Endothelial cell of umbilical vein (primary cell): ENCODE results near the gene RTN1. TPM values are rescaled to one million over a fixed set of nuclear protein-coding genes. Genes with fewer than 3 reads are reported as not detected.

ENCODE experiments used
- BruUV-seq: library from RNA; stranded (reverse); fragments of 400-500 nt; replicated peaks from 2 replicates; lab custom pipeline; 2021; lab: Mats Ljungman, UMichigan
- CTCF ChIA-PET: fragments of 300-600, 350-600 bp; sonication (Branson Sonifier 250); formaldehyde crosslinking; loops from one replicate; lab custom pipeline; 2021; ENCODE audit warnings: antibody characterized with exemption, inconsistent platforms; lab: Charles Lee
- POLR2A ChIA-PET: fragments of 300-600, 350-600 bp; sonication (Branson Sonifier 250); formaldehyde crosslinking; loops from one replicate; lab custom pipeline; 2021; ENCODE audit warnings: antibody characterized with exemption, inconsistent platforms; lab: Charles Lee
- DNase-seq: peaks from one replicate; pipeline ENCODE4 v3.0.0-alpha.2; 2011; ENCODE audit warnings: low read depth, low spot score
- FAIRE-seq: peaks from 2 replicates; lab custom pipeline; 2011; peaks lifted over from hg19 to GRCh38; lab: Jason Lieb, UNC
- H2AFZ ChIP-seq: 2 replicates; pipeline ENCODE4 v1.6.0; 2012; ENCODE audit warnings: low read depth, low read length, control low read depth, inconsistent platforms
- H3K27ac ChIP-seq: 2 replicates; pipeline ENCODE4 v1.5.1; 2011; ENCODE audit warnings: low read depth, mild to moderate bottlenecking, control low read depth, low read length, moderate library complexity; ENCODE audit not compliant: insufficient read depth
- H3K27me3 ChIP-seq, 2 experiments: 2 replicates each; pipeline versions ENCODE4 v1.6.0 to v1.6.1; 2011; ENCODE audit warnings: low read length in 2 of 2, mixed read lengths in 1 of 2; ENCODE audit not compliant: control insufficient read depth in 2 of 2, insufficient read depth in 2 of 2
- H3K36me3 ChIP-seq, 2 experiments: 2 replicates in 1 of 2; 3 replicates in 1 of 2; pipeline ENCODE4 v1.5.1; 2011; ENCODE audit warnings: low read length in 2 of 2, mild to moderate bottlenecking in 1 of 2, moderate library complexity in 1 of 2; ENCODE audit not compliant: control insufficient read depth in 2 of 2, insufficient read depth in 2 of 2; ENCODE audit errors: extremely low read depth in 1 of 2
- H3K4me1 ChIP-seq: 3 replicates; pipeline ENCODE4 v1.5.1; 2011; ENCODE audit warnings: mild to moderate bottlenecking, low read length; ENCODE audit not compliant: control insufficient read depth, insufficient read depth; ENCODE audit errors: extremely low read depth
- H3K4me2 ChIP-seq: 2 replicates; pipeline ENCODE4 v1.6.1; 2011; ENCODE audit warnings: low read length, control low read depth, mixed read lengths; ENCODE audit not compliant: insufficient read depth
- H3K4me3 ChIP-seq, 3 experiments: fragments of 200-600 bp in 1 of 3; sonication (generic), shearing (Covaris generic) in 1 of 3; replicated peaks in 1 of 3; 2 replicates each; pipeline ENCODE4 v1.5.1; 2011 to 2016; ENCODE audit warnings: control low read depth in 3 of 3, low read length in 3 of 3, mild to moderate bottlenecking in 2 of 3, inconsistent platforms in 1 of 3, low read depth in 1 of 3, moderate library complexity in 1 of 3; ENCODE audit not compliant: insufficient read depth in 1 of 3
- H3K79me2 ChIP-seq: 2 replicates; pipeline ENCODE4 v1.6.0; 2012; ENCODE audit warnings: low read length, inconsistent platforms; ENCODE audit not compliant: control insufficient read depth, insufficient read depth
- H3K9ac ChIP-seq: replicated peaks from 2 replicates; pipeline ENCODE3; 2011; ENCODE audit warnings: low read length, control low read depth; ENCODE audit not compliant: insufficient read depth; ENCODE audit errors: extremely low read depth
- H3K9me1 ChIP-seq: replicated peaks from 3 replicates; pipeline ENCODE4 v1.6.0; 2011; ENCODE audit warnings: mild to moderate bottlenecking, low read length; ENCODE audit not compliant: control insufficient read depth, insufficient read depth; ENCODE audit errors: extremely low read depth
- H3K9me3 ChIP-seq: replicated peaks from 2 replicates; pipeline ENCODE4 v1.5.1; 2012; ENCODE audit warnings: low read length, inconsistent platforms; ENCODE audit not compliant: control insufficient read depth, insufficient read depth
- H4K20me1 ChIP-seq: replicated peaks from 2 replicates; pipeline ENCODE3; 2011; ENCODE audit warnings: mild to moderate bottlenecking, low read length; ENCODE audit not compliant: control insufficient read depth, insufficient read depth; ENCODE audit errors: extremely low read depth
- FOS ChIP-seq: IDR thresholded peaks from 2 replicates; pipeline ENCODE4 v1.6.1; 2011; ENCODE audit warnings: mild to moderate bottlenecking, low read length, moderate library complexity, borderline replicate concordance; ENCODE audit not compliant: insufficient read depth
- GATA2 ChIP-seq: IDR thresholded peaks from 2 replicates; pipeline ENCODE4 v1.7.0; 2011; ENCODE audit warnings: low read depth, mild to moderate bottlenecking, moderate library complexity, mixed read lengths, low read length; ENCODE audit not compliant: insufficient read length, insufficient read depth
- JUN ChIP-seq: IDR thresholded peaks from 2 replicates; pipeline ENCODE4 v1.6.1; 2011; ENCODE audit warnings: borderline replicate concordance, low read depth; ENCODE audit not compliant: insufficient read length, insufficient read depth
- MYC ChIP-seq: IDR thresholded peaks from one replicate; pipeline ENCODE4 v1.6.1; 2011; ENCODE audit warnings: mild to moderate bottlenecking, low read depth, low read length
- POLR2A ChIP-seq: IDR thresholded peaks from 2 replicates; pipeline ENCODE4 v1.6.1; 2012; ENCODE audit warnings: low read depth, mild to moderate bottlenecking, control low read depth, low read length
- POLR2AphosphoS5 ChIP-seq: IDR thresholded peaks from 2 replicates; pipeline ENCODE4 v1.6.1; 2012; ENCODE audit warnings: low read depth, mild to moderate bottlenecking, control low read depth, low read length, moderate library complexity; ENCODE audit not compliant: insufficient read depth
- dilution Hi-C: fragments of 300-500 bp; cut with MboI; formaldehyde crosslinking; loops from one replicate; pipeline ENCODE4 v1.15.0; 2019; ENCODE audit warnings: low sequenced_read_pairs; ENCODE audit not compliant: extremely low pct_ligation_motif_present
- intact Hi-C: fragments of 100-400 bp; cut with micrococcal nuclease; formaldehyde crosslinking; loops from one replicate; pipeline ENCODE4 v1.10.0; 2022
- polyA plus RNA-seq, 4 experiments: library from polyadenylated mRNA; depleted of rRNA in 3 of 4; stranded (reverse) in 3 of 4; unstranded in 1 of 4; fragments of >200 nt; gene quantifications; 2 replicates each; pipeline versions ENCODE4 v1.2.1 to v1.2.3, GENCODE V29; 2011 to 2012; ENCODE audit warnings: missing spikeins in 1 of 4
- total RNA-seq: library from RNA; stranded (reverse); gene quantifications from 2 replicates; pipeline ENCODE4 v1.2.3, GENCODE V29; 2021
- TF ChIP-seq, protein P1 (sequence below), 2 donors: IDR thresholded peaks; 1 replicate in 1 of 2; 2 replicates in 1 of 2; pipeline ENCODE4 v1.5.1; 2011; ENCODE audit warnings: low read length in 2 of 2, mild to moderate bottlenecking in 2 of 2, moderate library complexity in 2 of 2, control low read depth in 1 of 2, inconsistent platforms in 1 of 2, low read depth in 1 of 2; ENCODE audit not compliant: insufficient read depth in 1 of 2; ENCODE audit errors: extremely low read depth in 1 of 2
- TF ChIP-seq, protein P2 (sequence below): IDR thresholded peaks from 2 replicates; pipeline ENCODE4 v1.6.1; 2011; ENCODE audit not compliant: insufficient read depth, insufficient read length

The RTN1 gene
- total and polyA plus RNA-seq, 2 donors (not counting 3 experiments of a cell fraction or from before 2014, with no cell fraction given): 0.10 to 0.29 TPM

DNA sequence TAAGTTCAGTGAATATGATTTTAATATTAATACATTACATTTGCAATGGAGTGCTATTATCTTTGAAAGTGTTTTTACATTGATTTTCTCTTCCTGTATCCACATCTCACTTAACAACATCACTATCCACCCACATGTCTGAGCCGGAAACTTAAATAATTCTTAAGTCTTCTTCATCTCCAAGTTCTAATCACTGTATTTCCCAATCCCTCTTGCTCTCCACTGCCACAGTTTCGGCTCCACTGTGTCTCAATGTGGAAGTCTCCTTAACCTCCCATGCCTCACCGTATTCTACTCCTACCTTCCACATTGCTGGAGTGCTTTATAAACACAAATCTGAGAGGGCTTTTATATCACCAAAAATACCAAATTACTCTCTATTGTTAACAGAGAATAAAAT lies 25.3 kb downstream of the RTN1 start:
- Histone ChIP-seq H3K27me3 (peaks cover 0 to 6% of the 10 kb centered on the region in 2 experiments), H3K4me2 (no peak overlapping the region), H3K9me3 (no peaks in the 10 kb centered on the region), H3K9ac (no peak overlapping the region), H3K4me1 (no peaks in the 10 kb centered on the region), H3K27ac (no peak overlapping the region), H3K9me1 (no peaks in the 10 kb centered on the region), H3K36me3 (no peaks in the 10 kb centered on the region), H4K20me1 (no peaks in the 10 kb centered on the region), H3K4me3 (no peak overlapping the region), H2AFZ (no peak overlapping the region), H3K79me2 (no peaks in the 10 kb centered on the region)
- BruUV-seq: no TSS peak
- dilution Hi-C loops: no loop called here
- TF ChIP-seq, protein P1, sequence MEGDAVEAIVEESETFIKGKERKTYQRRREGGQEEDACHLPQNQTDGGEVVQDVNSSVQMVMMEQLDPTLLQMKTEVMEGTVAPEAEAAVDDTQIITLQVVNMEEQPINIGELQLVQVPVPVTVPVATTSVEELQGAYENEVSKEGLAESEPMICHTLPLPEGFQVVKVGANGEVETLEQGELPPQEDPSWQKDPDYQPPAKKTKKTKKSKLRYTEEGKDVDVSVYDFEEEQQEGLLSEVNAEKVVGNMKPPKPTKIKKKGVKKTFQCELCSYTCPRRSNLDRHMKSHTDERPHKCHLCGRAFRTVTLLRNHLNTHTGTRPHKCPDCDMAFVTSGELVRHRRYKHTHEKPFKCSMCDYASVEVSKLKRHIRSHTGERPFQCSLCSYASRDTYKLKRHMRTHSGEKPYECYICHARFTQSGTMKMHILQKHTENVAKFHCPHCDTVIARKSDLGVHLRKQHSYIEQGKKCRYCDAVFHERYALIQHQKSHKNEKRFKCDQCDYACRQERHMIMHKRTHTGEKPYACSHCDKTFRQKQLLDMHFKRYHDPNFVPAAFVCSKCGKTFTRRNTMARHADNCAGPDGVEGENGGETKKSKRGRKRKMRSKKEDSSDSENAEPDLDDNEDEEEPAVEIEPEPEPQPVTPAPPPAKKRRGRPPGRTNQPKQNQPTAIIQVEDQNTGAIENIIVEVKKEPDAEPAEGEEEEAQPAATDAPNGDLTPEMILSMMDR (IDR thresholded peaks at IDR 0.05; ENCODE audit: extremely low read depth in 1 of 2, insufficient read depth in 1 of 2, low read depth in 1 of 2, low read length in 2 of 2): no peak
- no peak for TF ChIP-seq JUN
- TF ChIP-seq, protein P2, sequence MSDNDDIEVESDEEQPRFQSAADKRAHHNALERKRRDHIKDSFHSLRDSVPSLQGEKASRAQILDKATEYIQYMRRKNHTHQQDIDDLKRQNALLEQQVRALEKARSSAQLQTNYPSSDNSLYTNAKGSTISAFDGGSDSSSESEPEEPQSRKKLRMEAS: no peak
- TF ChIP-seq MYC: no peak
- no peak for TF ChIP-seq FOS
- no peak for TF ChIP-seq POLR2A
- TF ChIP-seq GATA2: no peak
- no peak for TF ChIP-seq POLR2AphosphoS5
- CTCF ChIA-PET: no interaction called here
- FAIRE-seq (no peak), DNase-seq (no peak)
- intact Hi-C loops: no loop called here
- POLR2A ChIA-PET: no interaction called here
